LoVo (cell line): ENCODE data around the gene HNRNPA2B1.
"Not testable (repeated sequence)": the region's sequence is repeated elsewhere in the genome, so short reads cannot be mapped to it uniquely, and the experiment has no call there.

ENCODE experiments used
- DNase-seq: peaks from one replicate; pipeline ENCODE4 v3.0.0-alpha.2; 2016; ENCODE audit warnings: low spot score

The HNRNPA2B1 gene

GRCh38 chr7:26198133-26198780 lies 2.3 kb downstream of the HNRNPA2B1 start:
- peak; percentile 54 for DNase-seq

- DNase-seq: no peak
These were observed 3.1 kb downstream of the HNRNPA2B1 start for GRCh38 chr7:26197153-26198115.

GRCh38 chr7:26195867-26196657 lies 4.5 kb downstream of the HNRNPA2B1 start:
- no peak for DNase-seq

GRCh38 chr7:26195182-26195581 lies 5.4 kb downstream of the HNRNPA2B1 start:
- no peak for DNase-seq

GRCh38 chr7:26194764-26195163 lies 5.8 kb downstream of the HNRNPA2B1 start:
- not testable (repeated sequence) for DNase-seq

- DNase-seq: no peak
These were observed 6.9 kb downstream of the HNRNPA2B1 start for GRCh38 chr7:26193432-26194207.

GRCh38 chr7:26192485-26193087 lies 8.0 kb downstream of the HNRNPA2B1 start:
- no peak for DNase-seq

- no peak for DNase-seq
These were observed 8.5 kb downstream of the HNRNPA2B1 start for GRCh38 chr7:26191974-26192479.

GRCh38 chr7:26191233-26191973 lies 9.1 kb downstream of the HNRNPA2B1 start:
- no peak for DNase-seq

GRCh38 chr7:26190417-26190869 lies 10.1 kb downstream of the HNRNPA2B1 start:
- DNase-seq: no peak

- DNase-seq: no peak
These were observed 10.8 kb downstream of the HNRNPA2B1 start for GRCh38 chr7:26189697-26190096.

GRCh38 chr7:26188957-26189541 lies 11.5 kb downstream of the HNRNPA2B1 start:
- DNase-seq: no peak

GRCh38 chr7:26188206-26188956 lies 12.2 kb downstream of the HNRNPA2B1 start:
- DNase-seq: peak; percentile 41

- DNase-seq: peak; percentile 46
These were observed 13.0 kb downstream of the HNRNPA2B1 start for GRCh38 chr7:26187380-26188205.

GRCh38 chr7:26186364-26187311 lies 13.9 kb downstream of the HNRNPA2B1 start:
- DNase-seq: no peak

GRCh38 chr7:26185844-26186180 lies 14.7 kb downstream of the HNRNPA2B1 start:
- DNase-seq: no peak
